Loucy (cell line): ENCODE data around the gene KRTAP10-4.

Source experiments
- H2AFZ ChIP-seq: fragments of 200-600 bp; sonication (generic); 2 replicates; pipeline ENCODE4 v1.6.0; 2016; ENCODE audit warnings: antibody characterized with exemption, mild to moderate bottlenecking, low read length, moderate library complexity
- H3F3A ChIP-seq: fragments of 200-600 bp; 2 replicates; pipeline ENCODE4 v1.6.0; 2016; ENCODE audit warnings: antibody characterized with exemption, low read depth, mild to moderate bottlenecking
- H3K27me3 ChIP-seq: fragments of 200-600 bp; sonication (generic); 2 replicates; pipeline ENCODE4 v1.6.1; 2014; ENCODE audit warnings: low read length, mild to moderate bottlenecking; ENCODE audit not compliant: insufficient read depth, poor library complexity, severe bottlenecking
- H3K36me3 ChIP-seq: fragments of 200-600 bp; sonication (generic); 2 replicates; pipeline ENCODE4 v1.6.1; 2016; ENCODE audit warnings: low read length; ENCODE audit not compliant: insufficient read depth
- H3K4me1 ChIP-seq: fragments of 200-600 bp; sonication (generic); 2 replicates; pipeline ENCODE4 v1.5.1; 2014; ENCODE audit warnings: low read length, mild to moderate bottlenecking; ENCODE audit not compliant: insufficient read depth, poor library complexity, severe bottlenecking
- H3K4me2 ChIP-seq: fragments of 200-600 bp; sonication (generic); 2 replicates; pipeline ENCODE4 v1.6.0; 2014; ENCODE audit warnings: antibody characterized with exemption, low read length, low read depth, mild to moderate bottlenecking; ENCODE audit not compliant: poor library complexity, severe bottlenecking
- H3K4me3 ChIP-seq: fragments of 200-600 bp; sonication (generic); 2 replicates; pipeline ENCODE4 v1.5.1; 2014; ENCODE audit warnings: low read length, mild to moderate bottlenecking, mixed read lengths; ENCODE audit not compliant: poor library complexity, severe bottlenecking
- H3K79me2 ChIP-seq: fragments of 200-600 bp; sonication (generic); 2 replicates; pipeline ENCODE4 v1.6.1; 2014; ENCODE audit warnings: low read length; ENCODE audit not compliant: insufficient read depth
- H3K9ac ChIP-seq: fragments of 200-600 bp; sonication (generic); 2 replicates; pipeline ENCODE4 v1.6.0; 2014; ENCODE audit warnings: mild to moderate bottlenecking, low read depth, low read length, moderate library complexity; ENCODE audit not compliant: poor library complexity, severe bottlenecking
- H3K9me2 ChIP-seq: fragments of 200-600 bp; sonication (generic); replicated peaks from 2 replicates; pipeline ENCODE4 v1.6.1; 2016; ENCODE audit warnings: low read depth, low read length, mixed read lengths
- H3K9me3 ChIP-seq: fragments of 200-600 bp; sonication (generic); 2 replicates; pipeline ENCODE4 v1.6.1; 2014; ENCODE audit warnings: mild to moderate bottlenecking, antibody characterized with exemption, low read length, low read depth; ENCODE audit not compliant: insufficient read depth
- H4K20me1 ChIP-seq: fragments of 200-600 bp; sonication (generic); 2 replicates; pipeline ENCODE4 v1.6.0; 2014; ENCODE audit warnings: antibody characterized with exemption, low read length, mild to moderate bottlenecking; ENCODE audit not compliant: insufficient read depth, poor library complexity, severe bottlenecking
- CTCF ChIP-seq: fragments of 200-600 bp; sonication (generic); conservative IDR thresholded peaks from 2 replicates; pipeline ENCODE4 v1.5.1; 2014; ENCODE audit warnings: mild to moderate bottlenecking, antibody characterized with exemption, low read length
- EZH2phosphoT487 ChIP-seq: fragments of 200-600 bp; IDR thresholded peaks from 2 replicates; pipeline ENCODE4 v1.6.1; 2018; ENCODE audit warnings: antibody characterized with exemption, mild to moderate bottlenecking, moderate library complexity, borderline replicate concordance

KRTAP10-4 gene

GRCh38 chr21:44623575-44623974, 50.0 kb downstream of the KRTAP10-4 start:
- Histone ChIP-seq H3K79me2 (no peaks in the 10 kb centered on the region), H3K4me3 (no peak overlapping the region), H3K9me3 (peaks cover 12% of the 10 kb centered on the region; the same call in 1 of the 2 replicates), H3K4me2 (no peak overlapping the region), H4K20me1 (no peaks in the 10 kb centered on the region), H3K4me1 (no peaks in the 10 kb centered on the region), H2AFZ (no peak overlapping the region), H3K36me3 (no peaks in the 10 kb centered on the region), H3K9ac (no peak overlapping the region), H3K9me2 (no peaks in the 10 kb centered on the region), H3K27me3 (no peaks in the 10 kb centered on the region), H3F3A (no peaks in the 10 kb centered on the region)
- TF ChIP-seq EZH2phosphoT487: no peak
- no peak for TF ChIP-seq CTCF
